Measurements from ENCODE around the gene BICD1. TPM values are rescaled to one million over a fixed set of nuclear protein-coding genes. Genes with fewer than 3 reads are reported as not detected.

Gene BICD1
- total and polyA plus RNA-seq, 2 donors (not counting 1 experiment from before 2014, with no cell fraction given), result 15.2 to 93.5 TPM

GRCh38 chr12:32191445-32191844 lies 84.8 kb downstream of the BICD1 start:
- H3K4me1 ChIP-seq (ENCODE audit: control insufficient read depth in 2 of 2, insufficient read depth in 2 of 2, low read length in 2 of 2), result no peaks in the 10 kb centered on the region
- H3K27me3 Mint-ChIP-seq, result no peaks in the 10 kb centered on the region
- H3K36me3 ChIP-seq (replicated peaks in 1 of 2; ENCODE audit: control extremely low read depth in 1 of 2, control insufficient read depth in 1 of 2, extremely low read depth in 1 of 2, insufficient read depth in 2 of 2, low read length in 1 of 2), result peaks cover 0 to 2% of the 10 kb centered on the region in 2 experiments
- no CpG with 5 or more reads among the region's 3 CpGs for WGBS (ENCODE audit: insufficient coverage)
- ChIA-PET CTCF (no interaction called here), POLR2A (no interaction called here)
- peaks cover 5 to 12% (median 7%) of the 10 kb centered on the region in 3 donors for H3K9me3 ChIP-seq (ENCODE audit: control extremely low read depth in 1 of 3, control insufficient read depth in 2 of 3, insufficient read depth in 1 of 3, low read length in 2 of 3)
- no peak overlapping the region for H3K27ac Mint-ChIP-seq
- peaks cover 6% of the 10 kb centered on the region for H3K9me3 Mint-ChIP-seq (ENCODE audit: insufficient read depth)
- H3K4me3 Mint-ChIP-seq, result no peak overlapping the region
- intact Hi-C loops (cut with micrococcal nuclease), result no loop called here
- H3K79me2 ChIP-seq (ENCODE audit: control insufficient read depth, insufficient read depth, low read length), result peaks cover 3% of the 10 kb centered on the region
- TF ChIP-seq EZH2 (IDR thresholded peaks at IDR 0.05; ENCODE audit: borderline replicate concordance, insufficient read depth, low read depth, low read length, poor library complexity, severe bottlenecking) (no peak), CTCF (IDR thresholded peaks at IDR 0.05) (no peak)
- H3K9ac ChIP-seq (ENCODE audit: low read length), result no peak overlapping the region
- no peak overlapping the region for H3K4me3 ChIP-seq (ENCODE audit: control extremely low read depth in 1 of 5, extremely low read depth in 1 of 5, insufficient read depth in 1 of 5, low read depth in 2 of 5, low read length in 4 of 5)
- H2AFZ ChIP-seq (ENCODE audit: insufficient read depth, low read depth, low read length, poor library complexity, severe bottlenecking), result no peak overlapping the region
- no peak overlapping the region for H3K27ac ChIP-seq (ENCODE audit: low read length in 2 of 2)
- no peaks in the 10 kb centered on the region for H3K4me1 Mint-ChIP-seq
- no peak overlapping the region for H3K4me2 ChIP-seq (replicated peaks; ENCODE audit: low read depth, low read length, poor library complexity, severe bottlenecking)
- H3K27me3 ChIP-seq (replicated peaks in 1 of 4; ENCODE audit: control extremely low read depth in 1 of 4, control insufficient read depth in 3 of 4, insufficient read depth in 4 of 4, low read length in 3 of 4), result no peaks in the 10 kb centered on the region
- ATAC-seq (ENCODE audit: low read depth) (no peak), DNase-seq (no peak)
- H4K20me1 ChIP-seq (ENCODE audit: control insufficient read depth, insufficient read depth, low read length, poor library complexity, severe bottlenecking), result no peaks in the 10 kb centered on the region

- ChIA-PET POLR2A (interaction anchor here (0.6 kb wide), 1 partner anchor 142 kb away, joined by 3 read pairs; no protein-coding TSS in a partner anchor), CTCF (no interaction called here)
- Mint-ChIP-seq H3K27me3 (no peaks in the 10 kb centered on the region), H3K27ac (no peak overlapping the region), H3K4me3 (no peak overlapping the region), H3K4me1 (peaks cover 3% of the 10 kb centered on the region), H3K9me3 (ENCODE audit: insufficient read depth) (peaks cover 6% of the 10 kb centered on the region)
- ATAC-seq (ENCODE audit: low read depth) (no peak), DNase-seq (no peak)
- Histone ChIP-seq H3K4me3 (ENCODE audit: control extremely low read depth in 1 of 5, extremely low read depth in 1 of 5, insufficient read depth in 1 of 5, low read depth in 2 of 5, low read length in 4 of 5) (no peak overlapping the region), H3K9me3 (ENCODE audit: control extremely low read depth in 1 of 3, control insufficient read depth in 2 of 3, insufficient read depth in 1 of 3, low read length in 2 of 3) (peaks cover 5 to 12% (median 7%) of the 10 kb centered on the region in 3 donors), H2AFZ (ENCODE audit: insufficient read depth, low read depth, low read length, poor library complexity, severe bottlenecking) (no peak overlapping the region), H3K27me3 (replicated peaks in 1 of 4; ENCODE audit: control extremely low read depth in 1 of 4, control insufficient read depth in 3 of 4, insufficient read depth in 4 of 4, low read length in 3 of 4) (no peaks in the 10 kb centered on the region), H3K79me2 (ENCODE audit: control insufficient read depth, insufficient read depth, low read length) (no peaks in the 10 kb centered on the region), H3K27ac (ENCODE audit: low read length in 2 of 2) (no peak overlapping the region), H3K36me3 (replicated peaks in 1 of 2; ENCODE audit: control extremely low read depth in 1 of 2, control insufficient read depth in 1 of 2, extremely low read depth in 1 of 2, insufficient read depth in 2 of 2, low read length in 1 of 2) (no peaks in the 10 kb centered on the region), H4K20me1 (ENCODE audit: control insufficient read depth, insufficient read depth, low read length, poor library complexity, severe bottlenecking) (no peaks in the 10 kb centered on the region), H3K4me1 (ENCODE audit: control insufficient read depth in 2 of 2, insufficient read depth in 2 of 2, low read length in 2 of 2) (no peaks in the 10 kb centered on the region), H3K4me2 (replicated peaks; ENCODE audit: low read depth, low read length, poor library complexity, severe bottlenecking) (no peak overlapping the region), H3K9ac (ENCODE audit: low read length) (no peak overlapping the region)
- intact Hi-C loops (cut with micrococcal nuclease), result no loop called here
- no peak for TF ChIP-seq EZH2 (IDR thresholded peaks at IDR 0.05; ENCODE audit: borderline replicate concordance, insufficient read depth, low read depth, low read length, poor library complexity, severe bottlenecking)
- no peak for TF ChIP-seq CTCF (IDR thresholded peaks at IDR 0.05)
- no CpG with 5 or more reads among the region's 6 CpGs for WGBS (ENCODE audit: insufficient coverage)
Observed at GRCh38 chr12:32196250-32197198, 89.9 kb downstream of the BICD1 start.
